ENCODE data around the gene RABAC1. TPM values are rescaled to one million over a fixed set of nuclear protein-coding genes. Genes with fewer than 3 reads are reported as not detected.

Gene RABAC1
- total RNA-seq, 3 donors from 2014 or later (not counting 1 experiment from before 2014, with no cell fraction given): 76.8 to 100.0 (median 78.4) TPM

DNA sequence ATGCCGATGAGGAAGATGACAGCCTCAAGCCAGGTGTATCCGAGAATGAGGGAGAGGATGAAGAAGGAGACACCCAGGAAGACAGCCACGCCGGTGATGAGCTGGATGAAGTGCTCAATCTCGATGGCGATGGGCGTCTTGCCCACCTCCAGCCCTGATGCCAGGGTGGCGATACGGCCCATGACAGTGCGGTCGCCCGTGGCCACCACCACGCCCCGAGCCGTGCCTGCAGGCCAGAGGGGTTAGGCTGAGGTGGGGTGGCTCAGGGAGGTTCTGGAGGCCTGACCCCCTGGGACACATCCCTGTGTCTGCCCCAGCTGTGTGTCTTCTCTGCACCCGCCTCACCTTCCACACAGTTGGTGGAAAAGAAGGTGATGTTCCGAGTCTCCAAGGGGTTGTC, 25.8 kb upstream of the RABAC1 start:
- WGBS (ENCODE audit: insufficient coverage): 95% methylated on average over 17 of the region's 17 CpGs
- H3K4me3 ChIP-seq (ENCODE audit: low read length): no peak overlapping the region
- ATAC-seq: no peak

DNA sequence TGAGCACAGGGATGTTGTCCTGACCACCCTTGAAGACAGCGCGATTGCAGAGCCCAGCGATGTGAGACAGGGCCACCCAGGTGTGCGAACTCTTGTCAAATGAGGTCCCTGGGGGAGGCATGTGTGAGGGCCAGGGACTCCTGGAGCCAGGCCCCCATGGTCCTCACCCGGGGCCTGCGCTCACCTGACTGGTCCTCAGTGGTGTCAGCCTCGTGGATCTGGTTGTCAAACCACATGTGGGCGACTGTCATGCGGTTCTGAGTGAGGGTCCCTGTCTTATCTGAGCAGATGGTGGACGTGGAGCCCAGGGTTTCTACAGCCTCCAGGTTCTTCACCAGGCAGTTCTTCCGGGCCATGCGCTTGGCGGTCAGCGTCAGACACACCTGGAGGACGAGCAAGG, 22.6 kb upstream of the RABAC1 start:
- no peaks in the 10 kb centered on the region for H3K27me3 ChIP-seq (ENCODE audit: control insufficient read depth, insufficient read depth, low read length)
- H3K27me3 Mint-ChIP-seq (ENCODE audit: low read depth in 2 of 2): no peaks in the 10 kb centered on the region
- no peaks in the 10 kb centered on the region for H3K4me1 Mint-ChIP-seq
- TF ChIP-seq, protein P1, sequence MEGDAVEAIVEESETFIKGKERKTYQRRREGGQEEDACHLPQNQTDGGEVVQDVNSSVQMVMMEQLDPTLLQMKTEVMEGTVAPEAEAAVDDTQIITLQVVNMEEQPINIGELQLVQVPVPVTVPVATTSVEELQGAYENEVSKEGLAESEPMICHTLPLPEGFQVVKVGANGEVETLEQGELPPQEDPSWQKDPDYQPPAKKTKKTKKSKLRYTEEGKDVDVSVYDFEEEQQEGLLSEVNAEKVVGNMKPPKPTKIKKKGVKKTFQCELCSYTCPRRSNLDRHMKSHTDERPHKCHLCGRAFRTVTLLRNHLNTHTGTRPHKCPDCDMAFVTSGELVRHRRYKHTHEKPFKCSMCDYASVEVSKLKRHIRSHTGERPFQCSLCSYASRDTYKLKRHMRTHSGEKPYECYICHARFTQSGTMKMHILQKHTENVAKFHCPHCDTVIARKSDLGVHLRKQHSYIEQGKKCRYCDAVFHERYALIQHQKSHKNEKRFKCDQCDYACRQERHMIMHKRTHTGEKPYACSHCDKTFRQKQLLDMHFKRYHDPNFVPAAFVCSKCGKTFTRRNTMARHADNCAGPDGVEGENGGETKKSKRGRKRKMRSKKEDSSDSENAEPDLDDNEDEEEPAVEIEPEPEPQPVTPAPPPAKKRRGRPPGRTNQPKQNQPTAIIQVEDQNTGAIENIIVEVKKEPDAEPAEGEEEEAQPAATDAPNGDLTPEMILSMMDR (IDR thresholded peaks at IDR 0.05): no peak
- no peaks in the 10 kb centered on the region for H3K9me3 Mint-ChIP-seq
- WGBS (ENCODE audit: insufficient coverage): 91% methylated on average over 15 of the region's 15 CpGs
- no peaks in the 10 kb centered on the region for H3K9me3 ChIP-seq (ENCODE audit: control insufficient read depth, insufficient read depth, low read length)
- no peaks in the 10 kb centered on the region for H3K36me3 ChIP-seq (ENCODE audit: control insufficient read depth, insufficient read depth, low read length)
- H3K4me1 ChIP-seq (ENCODE audit: control insufficient read depth, insufficient read depth, low read length): no peaks in the 10 kb centered on the region
- H3K4me3 Mint-ChIP-seq: no peak overlapping the region
- H3K27ac ChIP-seq (ENCODE audit: low read length): no peak overlapping the region
- H3K36me3 Mint-ChIP-seq: no peaks in the 10 kb centered on the region
- intact Hi-C loops (cut with micrococcal nuclease): no loop called here
- no peak overlapping the region for H3K27ac Mint-ChIP-seq
- ATAC-seq (no peak), DNase-seq (no peak)
- no peak overlapping the region for H3K4me3 ChIP-seq (ENCODE audit: low read length)

More for the DNA sequence above, 25.8 kb upstream of the RABAC1 start:
- intact Hi-C loops (cut with micrococcal nuclease): no loop called here
- Mint-ChIP-seq H3K9me3 (no peaks in the 10 kb centered on the region), H3K27me3 (ENCODE audit: low read depth in 2 of 2) (no peaks in the 10 kb centered on the region), H3K27ac (no peak overlapping the region), H3K4me1 (no peaks in the 10 kb centered on the region), H3K4me3 (no peak overlapping the region), H3K36me3 (no peaks in the 10 kb centered on the region)
- H3K27ac ChIP-seq (ENCODE audit: low read length): no peak overlapping the region
- no peaks in the 10 kb centered on the region for H3K4me1 ChIP-seq (ENCODE audit: control insufficient read depth, insufficient read depth, low read length)
- DNase-seq: no peak
- no peaks in the 10 kb centered on the region for H3K36me3 ChIP-seq (ENCODE audit: control insufficient read depth, insufficient read depth, low read length)
- no peaks in the 10 kb centered on the region for H3K9me3 ChIP-seq (ENCODE audit: control insufficient read depth, insufficient read depth, low read length)
- TF ChIP-seq, protein P1 (IDR thresholded peaks at IDR 0.05): no peak
- H3K27me3 ChIP-seq (ENCODE audit: control insufficient read depth, insufficient read depth, low read length): no peaks in the 10 kb centered on the region

DNA sequence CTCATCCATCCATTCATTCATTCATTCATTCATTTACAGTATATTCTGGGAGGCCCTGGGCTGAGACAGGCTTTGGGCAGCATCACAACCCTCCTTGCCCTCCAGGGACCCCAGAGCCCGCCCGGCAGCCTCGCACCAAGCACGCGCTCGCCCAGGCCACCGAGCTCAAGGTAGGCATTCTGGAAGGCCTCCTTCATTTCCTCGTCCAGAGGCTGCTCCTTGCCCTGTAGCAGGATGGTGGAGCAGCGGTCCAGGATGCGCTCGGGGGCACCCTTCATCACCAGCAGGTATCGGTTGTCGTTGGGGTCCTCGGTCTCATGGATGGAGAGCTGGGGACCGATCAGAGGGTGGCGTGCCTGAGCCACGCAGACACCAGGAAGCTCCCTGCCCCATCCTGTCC, 19.3 kb upstream of the RABAC1 start:
- intact Hi-C loops (cut with micrococcal nuclease): no loop called here
- H3K27ac Mint-ChIP-seq: no peak overlapping the region
- no peaks in the 10 kb centered on the region for H3K9me3 Mint-ChIP-seq
- Histone ChIP-seq H3K27me3 (ENCODE audit: control insufficient read depth, insufficient read depth, low read length) (no peaks in the 10 kb centered on the region), H3K4me3 (ENCODE audit: low read length) (no peak overlapping the region), H3K9me3 (ENCODE audit: control insufficient read depth, insufficient read depth, low read length) (no peaks in the 10 kb centered on the region), H3K36me3 (ENCODE audit: control insufficient read depth, insufficient read depth, low read length) (no peaks in the 10 kb centered on the region), H3K27ac (ENCODE audit: low read length) (no peak overlapping the region), H3K4me1 (ENCODE audit: control insufficient read depth, insufficient read depth, low read length) (no peaks in the 10 kb centered on the region)
- DNase-seq (no peak), ATAC-seq (no peak)
- WGBS (ENCODE audit: insufficient coverage): 95% methylated on average over 17 of the region's 17 CpGs
- H3K4me1 Mint-ChIP-seq: no peaks in the 10 kb centered on the region
- no peaks in the 10 kb centered on the region for H3K36me3 Mint-ChIP-seq
- H3K27me3 Mint-ChIP-seq (ENCODE audit: low read depth in 2 of 2): no peaks in the 10 kb centered on the region
- H3K4me3 Mint-ChIP-seq: no peak overlapping the region
- TF ChIP-seq, protein P1 (IDR thresholded peaks at IDR 0.05): no peak

DNA sequence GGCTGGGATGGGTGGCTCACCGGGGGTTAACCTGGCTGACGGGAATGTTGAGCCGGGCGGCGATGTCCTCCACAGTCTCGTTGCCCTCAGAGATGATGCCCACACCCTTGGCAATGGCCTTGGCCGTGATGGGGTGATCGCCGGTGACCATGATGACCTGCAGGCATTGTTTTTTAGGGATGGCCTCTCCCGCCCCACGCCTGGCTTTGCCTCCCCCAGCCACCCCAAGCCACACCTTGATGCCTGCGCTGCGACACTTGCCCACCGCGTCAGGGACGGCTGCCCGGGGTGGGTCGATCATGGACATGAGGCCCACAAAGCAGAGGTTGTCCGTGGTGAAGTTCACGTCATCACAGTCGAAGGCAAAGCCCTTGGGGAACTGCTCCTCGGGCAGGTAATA, 18.8 kb upstream of the RABAC1 start:
- Mint-ChIP-seq H3K4me1 (no peaks in the 10 kb centered on the region), H3K27ac (no peak overlapping the region), H3K9me3 (no peaks in the 10 kb centered on the region), H3K4me3 (no peak overlapping the region), H3K36me3 (no peaks in the 10 kb centered on the region), H3K27me3 (ENCODE audit: low read depth in 2 of 2) (no peaks in the 10 kb centered on the region)
- intact Hi-C loops (cut with micrococcal nuclease): no loop called here
- Histone ChIP-seq H3K4me1 (ENCODE audit: control insufficient read depth, insufficient read depth, low read length) (no peaks in the 10 kb centered on the region), H3K36me3 (ENCODE audit: control insufficient read depth, insufficient read depth, low read length) (no peaks in the 10 kb centered on the region), H3K9me3 (ENCODE audit: control insufficient read depth, insufficient read depth, low read length) (no peaks in the 10 kb centered on the region), H3K27ac (ENCODE audit: low read length) (no peak overlapping the region), H3K4me3 (ENCODE audit: low read length) (no peak overlapping the region), H3K27me3 (ENCODE audit: control insufficient read depth, insufficient read depth, low read length) (no peaks in the 10 kb centered on the region)
- ATAC-seq: no peak
- TF ChIP-seq, protein P1 (IDR thresholded peaks at IDR 0.05): no peak
- WGBS (ENCODE audit: insufficient coverage): 96% methylated on average over 22 of the region's 22 CpGs
- no peak for DNase-seq
